ENCODE measurements around the gene HIC1. TPM values are rescaled to one million over a fixed set of nuclear protein-coding genes. Genes with fewer than 3 reads are reported as not detected.
"Not testable (repeated sequence)": the region's sequence is repeated elsewhere in the genome, so short reads cannot be mapped to it uniquely, and the experiment has no call there.

The HIC1 gene
- total and polyA plus RNA-seq, 2 of the 4 experiments (the other 2 are of a cell fraction): 10.4 to 23.0 TPM

DNA sequence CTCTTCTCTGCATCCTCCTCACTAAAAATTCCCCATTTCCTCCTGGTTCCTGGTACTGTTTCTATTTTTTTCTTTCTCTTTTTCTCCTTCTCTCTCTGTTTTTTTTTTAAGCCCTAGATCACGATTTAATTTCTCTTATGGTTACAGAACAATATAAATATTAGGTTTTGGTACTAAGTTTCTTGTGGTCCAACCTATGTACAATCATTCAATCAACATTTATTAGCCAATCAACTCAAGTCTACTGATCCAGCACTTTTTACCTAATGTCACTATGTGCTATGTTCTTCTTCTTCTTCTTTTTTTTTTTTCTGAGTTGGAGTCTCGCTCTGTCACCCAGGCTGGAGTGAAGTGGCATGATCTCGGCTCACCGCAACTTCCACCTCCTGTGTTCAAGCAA lies 42.4 kb upstream of the HIC1 start:
- intact Hi-C loops (cut with micrococcal nuclease) (no loop called here), dilution Hi-C loops (cut with HindIII; ENCODE audit: low sequenced_read_pairs, unreplicated experiment) (no loop called here), in situ Hi-C loops (cut with MboI; ENCODE audit: low sequenced_read_pairs) (no loop called here)
- no peak overlapping the region for H3K27ac ChIP-seq (ENCODE audit: insufficient read depth, low read length)
- CTCF ChIA-PET: no interaction called here
- no peak overlapping the region for H2BK15ac ChIP-seq (ENCODE audit: low read depth, low read length)
- no peak overlapping the region; a peak in 1 of 4 replicates for H4K8ac ChIP-seq (ENCODE audit: low read depth in 2 of 2, low read length in 2 of 2)
- ATAC-seq (ENCODE audit: low read depth): no peak
- H3K9ac ChIP-seq (ENCODE audit: low read depth, low read length): no peak overlapping the region
- H3K4ac ChIP-seq (ENCODE audit: low read depth, low read length): no peak overlapping the region
- H3K18ac ChIP-seq (ENCODE audit: low read depth, low read length): no peak overlapping the region
- POLR2A ChIA-PET (ENCODE audit: unreplicated experiment): no interaction called here
- H3K9me3 ChIP-seq (ENCODE audit: control insufficient read depth, insufficient read depth, low read length): peaks cover 2% of the 10 kb centered on the region; the same call in 1 of the 2 replicates
- H2AK5ac ChIP-seq (ENCODE audit: low read depth, low read length): no peak overlapping the region
- H3K23ac ChIP-seq (ENCODE audit: low read depth, low read length): no peak overlapping the region
- no peak overlapping the region for H2BK5ac ChIP-seq (ENCODE audit: low read depth, low read length, poor library complexity, severe bottlenecking)
- no peak overlapping the region for H4K5ac ChIP-seq (ENCODE audit: low read depth, low read length)
- H2AFZ ChIP-seq (replicated peaks; ENCODE audit: low read length, poor library complexity): no peak overlapping the region
- no peak overlapping the region for H2BK20ac ChIP-seq (ENCODE audit: low read depth, low read length)
- H3K14ac ChIP-seq (replicated peaks; ENCODE audit: low read depth, low read length): no peak overlapping the region
- no peak overlapping the region for H4K91ac ChIP-seq (ENCODE audit: insufficient read depth, low read depth, low read length)
- H3K4me1 ChIP-seq (ENCODE audit: control insufficient read depth, insufficient read depth, low read length): peaks cover 8% of the 10 kb centered on the region; the same call in 1 of the 2 replicates
- DNase-seq: no peak
- no peak overlapping the region for H3K4me3 ChIP-seq (ENCODE audit: insufficient read depth, low read depth, low read length)
- no peaks in the 10 kb centered on the region for H4K20me1 ChIP-seq (ENCODE audit: insufficient read depth, low read length)
- peak overlapping the region; percentile 44 for H2AK9ac ChIP-seq (replicated peaks; ENCODE audit: low read depth, low read length, poor library complexity)
- no peak overlapping the region for H2BK120ac ChIP-seq (ENCODE audit: low read depth, low read length)
- H3K27me3 ChIP-seq (ENCODE audit: control insufficient read depth, insufficient read depth, low read length): peaks cover 31% of the 10 kb centered on the region
- H3K79me1 ChIP-seq (ENCODE audit: low read depth in 1 of 2, low read length in 2 of 2): no peaks in the 10 kb centered on the region
- no peak overlapping the region for H3K56ac ChIP-seq (ENCODE audit: extremely low read depth, insufficient read depth, low read length)
- no CpG with 5 or more reads among the region's 4 CpGs for WGBS, 2 experiments (ENCODE audit: extremely low coverage in 2 of 2, insufficient read length in 1 of 2)
- no peak overlapping the region for H3K4me2 ChIP-seq (ENCODE audit: low read depth, low read length)
- H3K9me1 ChIP-seq (ENCODE audit: insufficient read depth, low read length): no peaks in the 10 kb centered on the region
- no TSS peak for BruUV-seq (replicated peaks)
- TF ChIP-seq, protein P1, sequence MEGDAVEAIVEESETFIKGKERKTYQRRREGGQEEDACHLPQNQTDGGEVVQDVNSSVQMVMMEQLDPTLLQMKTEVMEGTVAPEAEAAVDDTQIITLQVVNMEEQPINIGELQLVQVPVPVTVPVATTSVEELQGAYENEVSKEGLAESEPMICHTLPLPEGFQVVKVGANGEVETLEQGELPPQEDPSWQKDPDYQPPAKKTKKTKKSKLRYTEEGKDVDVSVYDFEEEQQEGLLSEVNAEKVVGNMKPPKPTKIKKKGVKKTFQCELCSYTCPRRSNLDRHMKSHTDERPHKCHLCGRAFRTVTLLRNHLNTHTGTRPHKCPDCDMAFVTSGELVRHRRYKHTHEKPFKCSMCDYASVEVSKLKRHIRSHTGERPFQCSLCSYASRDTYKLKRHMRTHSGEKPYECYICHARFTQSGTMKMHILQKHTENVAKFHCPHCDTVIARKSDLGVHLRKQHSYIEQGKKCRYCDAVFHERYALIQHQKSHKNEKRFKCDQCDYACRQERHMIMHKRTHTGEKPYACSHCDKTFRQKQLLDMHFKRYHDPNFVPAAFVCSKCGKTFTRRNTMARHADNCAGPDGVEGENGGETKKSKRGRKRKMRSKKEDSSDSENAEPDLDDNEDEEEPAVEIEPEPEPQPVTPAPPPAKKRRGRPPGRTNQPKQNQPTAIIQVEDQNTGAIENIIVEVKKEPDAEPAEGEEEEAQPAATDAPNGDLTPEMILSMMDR (conservative IDR thresholded peaks at IDR 0.05; ENCODE audit: low read depth, low read length): no peak
- TF ChIP-seq BHLHE40 (IDR thresholded peaks at IDR 0.05; ENCODE audit: low read depth, low read length): no peak
- TF ChIP-seq, protein P2, sequence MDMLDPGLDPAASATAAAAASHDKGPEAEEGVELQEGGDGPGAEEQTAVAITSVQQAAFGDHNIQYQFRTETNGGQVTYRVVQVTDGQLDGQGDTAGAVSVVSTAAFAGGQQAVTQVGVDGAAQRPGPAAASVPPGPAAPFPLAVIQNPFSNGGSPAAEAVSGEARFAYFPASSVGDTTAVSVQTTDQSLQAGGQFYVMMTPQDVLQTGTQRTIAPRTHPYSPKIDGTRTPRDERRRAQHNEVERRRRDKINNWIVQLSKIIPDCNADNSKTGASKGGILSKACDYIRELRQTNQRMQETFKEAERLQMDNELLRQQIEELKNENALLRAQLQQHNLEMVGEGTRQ (IDR thresholded peaks at IDR 0.05; ENCODE audit: low read depth, low read length): no peak
- H3K36me3 ChIP-seq (ENCODE audit: control insufficient read depth, insufficient read depth, low read length): no peaks in the 10 kb centered on the region

GRCh38 chr17:2013220-2013993 lies 41.5 kb upstream of the HIC1 start:
- H4K20me1 ChIP-seq (ENCODE audit: insufficient read depth, low read length); H3K14ac ChIP-seq (replicated peaks; ENCODE audit: low read depth, low read length); DNase-seq; in situ Hi-C loops (cut with MboI; ENCODE audit: low sequenced_read_pairs); H2BK120ac ChIP-seq (ENCODE audit: low read depth, low read length); H4K91ac ChIP-seq (ENCODE audit: insufficient read depth, low read depth, low read length); POLR2A ChIA-PET (ENCODE audit: unreplicated experiment); intact Hi-C loops (cut with micrococcal nuclease); H2AK9ac ChIP-seq (replicated peaks; ENCODE audit: low read depth, low read length, poor library complexity); H3K4me1 ChIP-seq (ENCODE audit: control insufficient read depth, insufficient read depth, low read length); H4K8ac ChIP-seq (ENCODE audit: low read depth in 2 of 2, low read length in 2 of 2); H3K27ac ChIP-seq (ENCODE audit: insufficient read depth, low read length); H3K9me1 ChIP-seq (ENCODE audit: insufficient read depth, low read length); BruUV-seq (replicated peaks); H3K18ac ChIP-seq (ENCODE audit: low read depth, low read length); H3K4ac ChIP-seq (ENCODE audit: low read depth, low read length); H4K5ac ChIP-seq (ENCODE audit: low read depth, low read length); H2AK5ac ChIP-seq (ENCODE audit: low read depth, low read length); H2BK20ac ChIP-seq (ENCODE audit: low read depth, low read length); ATAC-seq (ENCODE audit: low read depth); H3K23ac ChIP-seq (ENCODE audit: low read depth, low read length); H2AFZ ChIP-seq (replicated peaks; ENCODE audit: low read length, poor library complexity); H2BK5ac ChIP-seq (ENCODE audit: low read depth, low read length, poor library complexity, severe bottlenecking); H2BK15ac ChIP-seq (ENCODE audit: low read depth, low read length); H3K56ac ChIP-seq (ENCODE audit: extremely low read depth, insufficient read depth, low read length); dilution Hi-C loops (cut with HindIII; ENCODE audit: low sequenced_read_pairs, unreplicated experiment); H3K4me3 ChIP-seq (ENCODE audit: insufficient read depth, low read depth, low read length); H3K79me1 ChIP-seq (ENCODE audit: low read depth in 1 of 2, low read length in 2 of 2); H3K4me2 ChIP-seq (ENCODE audit: low read depth, low read length); H3K9me3 ChIP-seq (ENCODE audit: control insufficient read depth, insufficient read depth, low read length); H3K36me3 ChIP-seq (ENCODE audit: control insufficient read depth, insufficient read depth, low read length); H3K9ac ChIP-seq (ENCODE audit: low read depth, low read length): not testable (repeated sequence)
- CTCF ChIA-PET: interaction anchor here (1.3 kb wide), 1 partner anchor 104 kb away, joined by 3 read pairs; no protein-coding TSS in a partner anchor
- peaks cover 40% of the 10 kb centered on the region for H3K27me3 ChIP-seq (ENCODE audit: control insufficient read depth, insufficient read depth, low read length)
- 89% methylated on average over 4 of the region's 6 CpGs; no CpG with 5 or more reads in 1 of the 2 experiments for WGBS, 2 experiments (ENCODE audit: extremely low coverage in 2 of 2, insufficient read length in 1 of 2)
